ENCODE data around the gene SPATA31C1.

- TF ChIP-seq, protein P1, sequence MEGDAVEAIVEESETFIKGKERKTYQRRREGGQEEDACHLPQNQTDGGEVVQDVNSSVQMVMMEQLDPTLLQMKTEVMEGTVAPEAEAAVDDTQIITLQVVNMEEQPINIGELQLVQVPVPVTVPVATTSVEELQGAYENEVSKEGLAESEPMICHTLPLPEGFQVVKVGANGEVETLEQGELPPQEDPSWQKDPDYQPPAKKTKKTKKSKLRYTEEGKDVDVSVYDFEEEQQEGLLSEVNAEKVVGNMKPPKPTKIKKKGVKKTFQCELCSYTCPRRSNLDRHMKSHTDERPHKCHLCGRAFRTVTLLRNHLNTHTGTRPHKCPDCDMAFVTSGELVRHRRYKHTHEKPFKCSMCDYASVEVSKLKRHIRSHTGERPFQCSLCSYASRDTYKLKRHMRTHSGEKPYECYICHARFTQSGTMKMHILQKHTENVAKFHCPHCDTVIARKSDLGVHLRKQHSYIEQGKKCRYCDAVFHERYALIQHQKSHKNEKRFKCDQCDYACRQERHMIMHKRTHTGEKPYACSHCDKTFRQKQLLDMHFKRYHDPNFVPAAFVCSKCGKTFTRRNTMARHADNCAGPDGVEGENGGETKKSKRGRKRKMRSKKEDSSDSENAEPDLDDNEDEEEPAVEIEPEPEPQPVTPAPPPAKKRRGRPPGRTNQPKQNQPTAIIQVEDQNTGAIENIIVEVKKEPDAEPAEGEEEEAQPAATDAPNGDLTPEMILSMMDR (IDR thresholded peaks at IDR 0.05) = no peak
- TF ChIP-seq, protein P2, sequence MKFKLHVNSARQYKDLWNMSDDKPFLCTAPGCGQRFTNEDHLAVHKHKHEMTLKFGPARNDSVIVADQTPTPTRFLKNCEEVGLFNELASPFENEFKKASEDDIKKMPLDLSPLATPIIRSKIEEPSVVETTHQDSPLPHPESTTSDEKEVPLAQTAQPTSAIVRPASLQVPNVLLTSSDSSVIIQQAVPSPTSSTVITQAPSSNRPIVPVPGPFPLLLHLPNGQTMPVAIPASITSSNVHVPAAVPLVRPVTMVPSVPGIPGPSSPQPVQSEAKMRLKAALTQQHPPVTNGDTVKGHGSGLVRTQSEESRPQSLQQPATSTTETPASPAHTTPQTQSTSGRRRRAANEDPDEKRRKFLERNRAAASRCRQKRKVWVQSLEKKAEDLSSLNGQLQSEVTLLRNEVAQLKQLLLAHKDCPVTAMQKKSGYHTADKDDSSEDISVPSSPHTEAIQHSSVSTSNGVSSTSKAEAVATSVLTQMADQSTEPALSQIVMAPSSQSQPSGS (CRISPR knock-in tag; IDR thresholded peaks at IDR 0.05; ENCODE audit: borderline replicate concordance, low read depth) = no peak
- TF ChIP-seq ZNF317 (CRISPR knock-in tag; IDR thresholded peaks at IDR 0.05; ENCODE audit: borderline replicate concordance, low read depth) (no peak), TCF7 (CRISPR knock-in tag; IDR thresholded peaks at IDR 0.05; ENCODE audit: low read depth) (no peak), ZNF281 (CRISPR knock-in tag; IDR thresholded peaks at IDR 0.05) (no peak), FOXJ3 (CRISPR knock-in tag; IDR thresholded peaks at IDR 0.05; ENCODE audit: borderline replicate concordance) (no peak), ATF6 (CRISPR knock-in tag; IDR thresholded peaks at IDR 0.05) (no peak), ZNF423 (CRISPR knock-in tag; IDR thresholded peaks at IDR 0.05) (no peak), SP1 (CRISPR knock-in tag; conservative IDR thresholded peaks at IDR 0.05) (no peak), GABPB1 (CRISPR knock-in tag; IDR thresholded peaks at IDR 0.05) (no peak), SMAD4 (CRISPR knock-in tag; IDR thresholded peaks at IDR 0.05) (no peak)
- TF ChIP-seq, protein P3, sequence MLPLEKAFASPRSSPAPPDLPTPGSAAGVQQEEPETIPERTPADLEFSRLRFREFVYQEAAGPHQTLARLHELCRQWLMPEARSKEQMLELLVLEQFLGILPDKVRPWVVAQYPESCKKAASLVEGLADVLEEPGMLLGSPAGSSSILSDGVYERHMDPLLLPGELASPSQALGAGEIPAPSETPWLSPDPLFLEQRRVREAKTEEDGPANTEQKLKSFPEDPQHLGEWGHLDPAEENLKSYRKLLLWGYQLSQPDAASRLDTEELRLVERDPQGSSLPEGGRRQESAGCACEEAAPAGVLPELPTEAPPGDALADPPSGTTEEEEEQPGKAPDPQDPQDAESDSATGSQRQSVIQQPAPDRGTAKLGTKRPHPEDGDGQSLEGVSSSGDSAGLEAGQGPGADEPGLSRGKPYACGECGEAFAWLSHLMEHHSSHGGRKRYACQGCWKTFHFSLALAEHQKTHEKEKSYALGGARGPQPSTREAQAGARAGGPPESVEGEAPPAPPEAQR (CRISPR knock-in tag; IDR thresholded peaks at IDR 0.05) = no peak
Measured at GRCh38 chr9:87880683-87881082, 37.1 kb upstream of the SPATA31C1 start.

Measured in WTC11 (cell line).